ENCODE data around the gene ST6GALNAC6. TPM values are rescaled to one million over a fixed set of nuclear protein-coding genes. Genes with fewer than 3 reads are reported as not detected.

Gene ST6GALNAC6
- total RNA-seq, 4 donors from 2014 or later, result 50.5 to 72.9 (median 65.6) TPM

DNA sequence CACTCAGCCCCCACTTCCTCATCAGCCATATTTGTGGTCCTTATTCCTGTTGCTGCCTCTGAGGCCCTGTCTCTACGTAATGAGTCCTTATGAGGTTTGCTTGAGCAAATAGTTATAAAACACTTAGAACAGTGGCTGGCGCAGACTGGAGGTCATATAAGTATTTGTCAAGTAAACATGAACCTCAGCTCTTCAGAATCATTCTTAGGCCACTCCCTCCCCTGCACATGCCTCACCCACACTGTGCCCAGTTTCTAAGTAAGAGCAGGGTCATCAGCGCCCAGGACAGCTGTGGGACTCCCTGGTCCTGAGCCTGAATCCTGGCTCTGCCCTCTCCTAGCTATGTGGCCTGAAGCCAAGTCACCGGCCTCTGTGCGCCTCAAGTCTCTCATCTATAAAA, 13.5 kb upstream of the ST6GALNAC6 start:
- WGBS, 2 donors, result 86 to 89% methylated on average over 5 of the region's 5 CpGs
- TF ChIP-seq, protein P1, sequence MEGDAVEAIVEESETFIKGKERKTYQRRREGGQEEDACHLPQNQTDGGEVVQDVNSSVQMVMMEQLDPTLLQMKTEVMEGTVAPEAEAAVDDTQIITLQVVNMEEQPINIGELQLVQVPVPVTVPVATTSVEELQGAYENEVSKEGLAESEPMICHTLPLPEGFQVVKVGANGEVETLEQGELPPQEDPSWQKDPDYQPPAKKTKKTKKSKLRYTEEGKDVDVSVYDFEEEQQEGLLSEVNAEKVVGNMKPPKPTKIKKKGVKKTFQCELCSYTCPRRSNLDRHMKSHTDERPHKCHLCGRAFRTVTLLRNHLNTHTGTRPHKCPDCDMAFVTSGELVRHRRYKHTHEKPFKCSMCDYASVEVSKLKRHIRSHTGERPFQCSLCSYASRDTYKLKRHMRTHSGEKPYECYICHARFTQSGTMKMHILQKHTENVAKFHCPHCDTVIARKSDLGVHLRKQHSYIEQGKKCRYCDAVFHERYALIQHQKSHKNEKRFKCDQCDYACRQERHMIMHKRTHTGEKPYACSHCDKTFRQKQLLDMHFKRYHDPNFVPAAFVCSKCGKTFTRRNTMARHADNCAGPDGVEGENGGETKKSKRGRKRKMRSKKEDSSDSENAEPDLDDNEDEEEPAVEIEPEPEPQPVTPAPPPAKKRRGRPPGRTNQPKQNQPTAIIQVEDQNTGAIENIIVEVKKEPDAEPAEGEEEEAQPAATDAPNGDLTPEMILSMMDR (IDR thresholded peaks at IDR 0.05), result no peak
- no peak for TF ChIP-seq POLR2A (IDR thresholded peaks at IDR 0.05)
- DNase-seq (ENCODE audit: low spot score in 2 of 2), result no peak
- H3K4me3 ChIP-seq (ENCODE audit: low read depth, poor library complexity, severe bottlenecking), result no peak overlapping the region
- intact Hi-C loops (cut with DNase I; ENCODE audit: low total_unique reads), result loop anchor here (5.0 kb wide), 1 partner anchor 126 kb away; the partner anchor contains the start of gene CDK9

DNA sequence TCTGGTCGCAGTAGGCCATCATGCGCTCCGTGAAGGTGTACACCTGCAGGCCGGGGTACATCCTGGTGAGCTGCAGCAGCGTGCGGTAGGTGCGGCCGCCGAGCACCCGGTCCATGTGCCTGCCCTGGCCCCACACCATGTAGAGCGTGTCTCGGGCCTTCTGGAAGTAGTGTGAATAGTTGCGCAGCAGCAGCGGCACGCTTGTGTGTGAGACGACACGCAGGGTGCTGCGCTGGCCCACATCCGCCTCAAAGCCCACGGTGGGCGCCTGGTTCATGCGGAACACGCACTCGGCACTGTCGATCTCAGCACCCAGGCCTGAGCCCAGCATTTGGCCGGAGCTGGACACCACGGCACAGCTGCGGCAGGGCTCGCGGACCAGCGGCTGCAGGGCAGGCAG, 12.9 kb upstream of the ST6GALNAC6 start:
- WGBS, 2 donors, result 96% methylated on average over 28 to 30 of the region's 31 CpGs
- intact Hi-C loops (cut with DNase I; ENCODE audit: low total_unique reads), result loop anchor here (5.0 kb wide), 1 partner anchor 125 kb away; the partner anchor contains the start of gene CDK9
- no peak overlapping the region for H3K4me3 ChIP-seq (ENCODE audit: low read depth, poor library complexity, severe bottlenecking)
- DNase-seq (ENCODE audit: low spot score in 2 of 2), result no peak
- no peak for TF ChIP-seq POLR2A (IDR thresholded peaks at IDR 0.05)
- TF ChIP-seq, protein P1 (IDR thresholded peaks at IDR 0.05), result no peak

DNA sequence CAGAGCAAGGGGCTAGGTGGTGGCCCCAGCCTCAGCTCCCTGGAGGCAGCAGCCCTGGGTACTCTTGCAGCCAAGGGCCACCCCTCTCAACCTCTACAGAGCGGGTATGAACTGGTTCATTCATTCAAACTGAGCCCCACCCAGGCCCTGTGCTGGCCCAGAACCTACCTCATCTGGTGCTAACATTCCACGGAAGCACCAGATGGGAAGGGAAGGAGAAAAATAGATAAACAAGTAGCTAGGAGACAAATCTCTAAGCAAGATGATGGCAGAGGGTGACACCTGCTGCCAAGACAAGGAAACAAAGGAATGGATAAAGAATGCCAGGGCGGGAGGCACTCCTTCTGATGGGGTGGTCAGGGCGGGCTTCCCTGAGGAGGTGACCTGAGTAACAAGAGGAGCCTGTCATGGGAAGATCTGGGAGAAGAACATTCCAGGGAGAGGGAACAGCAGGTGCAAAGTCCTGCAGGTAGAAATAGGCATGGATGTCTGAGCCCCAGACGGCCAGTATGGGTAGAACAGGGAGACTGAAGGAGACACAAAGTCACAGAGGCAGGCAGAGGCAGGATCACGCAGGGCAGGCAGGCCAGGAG, 11.3 kb upstream of the ST6GALNAC6 start:
- 54 to 59% methylated on average over 6 of the region's 6 CpGs for WGBS, 2 donors
- TF ChIP-seq POLR2A (IDR thresholded peaks at IDR 0.05), result no peak
- TF ChIP-seq, protein P1 (IDR thresholded peaks at IDR 0.05), result no peak
- no peak overlapping the region for H3K4me3 ChIP-seq (ENCODE audit: low read depth, poor library complexity, severe bottlenecking)
- intact Hi-C loops (cut with DNase I; ENCODE audit: low total_unique reads), result loop anchor here (5.0 kb wide), 1 partner anchor 123 kb away; the partner anchor contains the start of gene CDK9
- DNase-seq (ENCODE audit: low spot score in 2 of 2), result no peak

DNA sequence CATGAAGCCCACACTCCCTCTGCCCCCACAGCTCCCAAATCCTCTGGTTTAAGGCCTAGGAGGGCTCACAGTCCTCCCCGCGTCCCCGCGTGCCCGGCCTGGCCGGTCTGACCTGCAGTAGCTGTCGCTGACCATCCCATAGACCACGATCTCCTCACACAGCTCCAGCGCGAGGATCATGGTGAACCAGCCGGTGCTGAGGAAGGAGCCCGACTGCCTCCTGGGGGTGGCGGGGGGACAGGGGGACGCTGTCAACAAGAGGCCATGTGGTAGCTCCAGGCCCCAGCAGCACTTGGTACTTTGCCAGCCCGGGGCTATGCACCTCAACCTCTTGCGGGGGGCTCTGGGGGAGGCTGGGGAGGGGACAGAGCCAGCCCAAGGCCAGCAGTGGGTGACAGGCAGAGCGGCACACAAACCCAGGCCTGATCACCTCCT, 10.5 kb upstream of the ST6GALNAC6 start:
- intact Hi-C loops (cut with DNase I; ENCODE audit: low total_unique reads), result loop anchor here (5.0 kb wide), 1 partner anchor 123 kb away; the partner anchor contains the start of gene CDK9
- no peak for DNase-seq (ENCODE audit: low spot score in 2 of 2)
- no peak for TF ChIP-seq POLR2A (IDR thresholded peaks at IDR 0.05)
- TF ChIP-seq, protein P1 (IDR thresholded peaks at IDR 0.05), result no peak
- H3K4me3 ChIP-seq (ENCODE audit: low read depth, poor library complexity, severe bottlenecking), result no peak overlapping the region
- WGBS, 2 donors, result 86 to 88% methylated on average over 5 to 11 of the region's 17 CpGs

DNA sequence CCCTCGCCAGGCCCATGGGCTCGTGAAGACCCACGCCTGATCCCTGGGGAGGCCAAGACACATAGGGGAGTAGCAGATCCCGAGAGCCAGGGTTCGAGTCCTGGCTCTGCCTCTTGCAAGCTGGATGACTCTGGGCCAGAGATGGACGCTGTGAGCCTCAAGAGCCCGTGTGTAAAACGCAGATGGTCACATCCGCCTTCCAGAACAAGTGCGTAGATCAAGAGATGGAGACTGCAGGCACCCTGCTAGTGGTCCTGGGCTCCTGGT, 9.2 kb upstream of the ST6GALNAC6 start:
- H3K4me3 ChIP-seq (ENCODE audit: low read depth, poor library complexity, severe bottlenecking), result no peak overlapping the region
- TF ChIP-seq, protein P1 (IDR thresholded peaks at IDR 0.05), result no peak
- no peak for TF ChIP-seq POLR2A (IDR thresholded peaks at IDR 0.05)
- 96 to 97% methylated on average over 8 to 10 of the region's 10 CpGs for WGBS, 2 donors
- no peak for DNase-seq (ENCODE audit: low spot score in 2 of 2)
- intact Hi-C loops (cut with DNase I; ENCODE audit: low total_unique reads), result no loop called here

Measured in lower leg skin (tissue), 4 donors.